Effector CD8-positive, alpha-beta T cell (primary cell): ENCODE data around the gene GPRASP3.
A peak's percentile ranks its signal among the peaks of the same experiment; 100 is the strongest.

Experiments used
- DNase-seq: peaks from one replicate; lab custom pipeline; 2025; lab: John Stamatoyannopoulos, UW

Gene GPRASP3

DNA sequence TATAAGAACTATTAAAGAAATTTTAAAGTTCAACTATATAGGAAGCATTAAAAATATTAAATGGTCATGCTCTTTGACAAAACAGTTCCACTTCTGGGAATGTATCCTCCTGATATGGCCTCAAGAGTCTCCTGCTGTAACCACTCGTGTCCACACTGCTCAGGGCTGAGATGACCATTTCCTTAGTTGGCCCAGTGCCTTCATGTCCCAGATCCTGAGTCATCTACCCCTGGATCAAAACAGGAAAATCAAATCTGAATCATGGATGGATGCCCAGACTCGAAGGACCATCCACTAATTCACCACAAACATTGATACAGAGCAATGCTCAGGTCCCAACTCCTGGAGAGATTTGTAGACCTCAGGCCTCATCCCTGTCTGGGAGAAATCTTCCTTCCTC lies 44.7 kb downstream of the GPRASP3 start:
- no peak for DNase-seq

DNA sequence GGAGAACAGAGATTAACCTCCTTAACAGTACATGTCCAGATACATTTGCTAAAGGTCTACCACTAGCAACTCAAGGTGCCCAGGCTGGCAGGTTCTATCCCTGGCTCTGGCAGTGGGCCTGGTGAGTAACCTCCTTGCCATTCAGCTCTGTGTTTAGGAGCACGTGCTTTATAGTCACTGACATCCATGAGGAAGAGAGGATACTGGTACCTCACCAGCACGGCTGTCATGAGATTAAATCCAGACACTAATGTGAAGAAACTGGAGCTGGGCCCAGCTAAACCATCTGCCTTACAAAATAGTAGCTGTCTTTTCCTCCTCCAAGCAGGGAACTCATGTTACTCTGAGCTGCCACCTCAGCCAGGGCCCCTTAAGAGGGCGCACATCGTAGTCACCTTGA lies 45.3 kb downstream of the GPRASP3 start:
- no peak for DNase-seq

DNA sequence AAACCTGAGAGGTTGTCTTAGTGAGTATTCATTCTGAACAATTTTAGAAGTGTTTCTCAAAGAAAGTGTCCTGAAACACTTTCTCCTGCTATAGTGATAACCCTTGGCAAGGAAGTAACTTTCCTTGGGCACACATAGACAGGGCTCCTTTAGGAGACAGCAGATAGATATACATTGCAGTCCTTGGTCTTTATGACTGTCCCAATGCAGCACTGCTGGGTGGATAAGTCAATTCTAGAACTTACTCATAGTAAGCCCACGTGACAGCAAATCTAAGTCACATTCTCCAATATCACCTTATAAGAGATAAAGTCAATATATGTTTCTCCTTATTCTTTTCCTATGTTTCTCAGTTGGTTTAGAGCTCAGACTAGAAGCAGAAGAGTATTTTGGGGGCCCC lies 46.7 kb downstream of the GPRASP3 start:
- DNase-seq: no peak

DNA sequence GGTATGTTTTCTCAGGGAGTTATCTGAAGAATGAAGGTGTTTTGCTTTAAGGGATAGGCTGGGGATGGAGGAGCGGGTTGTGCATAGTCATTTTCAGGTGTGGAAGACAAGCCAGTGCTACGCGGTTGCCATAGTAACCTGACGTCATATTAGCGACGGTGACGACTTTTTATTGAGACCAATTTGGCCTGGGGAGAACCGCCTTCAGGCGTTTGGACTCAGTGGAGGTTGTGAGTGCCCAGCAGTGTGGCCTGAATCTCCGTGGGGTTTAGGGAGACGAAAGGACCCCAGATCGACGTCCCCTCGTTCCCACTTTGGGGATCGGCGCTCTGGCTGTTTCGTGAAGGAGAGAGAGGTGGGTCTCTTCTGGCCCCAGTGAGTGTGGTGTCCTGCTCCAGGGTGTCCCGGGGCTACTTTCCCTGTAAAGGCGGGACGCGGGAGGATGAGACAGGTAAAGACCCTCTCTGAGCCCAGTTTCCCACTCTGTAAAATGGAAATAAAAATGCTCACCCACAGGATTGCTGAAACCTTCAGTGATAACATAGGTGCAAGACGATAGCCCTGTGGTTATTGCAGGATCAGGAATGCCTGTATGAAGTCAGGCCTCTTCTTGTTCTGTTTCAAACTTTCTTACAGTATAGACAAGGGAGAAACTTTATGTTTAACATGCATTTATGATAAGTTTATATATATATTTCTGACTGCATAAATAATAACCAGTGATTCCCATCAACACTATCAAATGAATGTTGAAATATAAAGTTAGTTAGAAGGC lies 48.6 kb downstream of the GPRASP3 start:
- peak; percentile 56 for DNase-seq
